HFFc6 (cell line): ENCODE measurements around the gene PCDHGB1. TPM values are rescaled to one million over a fixed set of nuclear protein-coding genes. Genes with fewer than 3 reads are reported as not detected.
"Not testable (repeated sequence)": the region's sequence is repeated elsewhere in the genome, so short reads cannot be mapped to it uniquely, and the experiment has no call there.

Experiments used
- DNase-seq: peaks from one replicate; pipeline ENCODE4 v3.0.0-alpha.2; 2018
- H3K27ac Mint-ChIP-seq: 2 replicates; pipeline ENCODE4 v1.8.0; 2020; ENCODE audit warnings: mild to moderate bottlenecking, mixed read lengths
- H3K27me3 Mint-ChIP-seq: 2 replicates; pipeline ENCODE4 v1.8.0; 2021; ENCODE audit warnings: mild to moderate bottlenecking, moderate library complexity, mixed read lengths; ENCODE audit not compliant: insufficient read depth
- H3K36me3 Mint-ChIP-seq: 2 replicates; pipeline ENCODE4 v1.8.0; 2021; ENCODE audit warnings: low read depth, mixed read lengths
- H3K4me1 Mint-ChIP-seq: 2 replicates; pipeline ENCODE4 v1.8.0; 2020; ENCODE audit warnings: low read depth, mixed read lengths
- H3K4me3 Mint-ChIP-seq: 2 replicates; pipeline ENCODE4 v1.8.0; 2020; ENCODE audit warnings: mild to moderate bottlenecking, moderate library complexity, mixed read lengths
- H3K9me3 Mint-ChIP-seq: 2 replicates; pipeline ENCODE4 v1.8.0; 2020; ENCODE audit warnings: mild to moderate bottlenecking, mixed read lengths
- total RNA-seq, 6 experiments: library from RNA; stranded (reverse); fragmentation: NEBNext Ultra II Directional; extraction: Animal tissue kit (Norgen Biotek cat#: 25700); gene quantifications; 2 replicates in 1 of 6; 3 replicates in 5 of 6; pipeline ENCODE4 v1.2.3, GENCODE V29; 2021
- TF ChIP-seq, protein P1 (sequence below): fragments of 200-600 bp; sonication (generic); IDR thresholded peaks from 2 replicates; pipeline ENCODE4 v1.5.0; 2021; ENCODE audit warnings: antibody characterized with exemption, mild to moderate bottlenecking

The PCDHGB1 gene
- total RNA-seq, 6 experiments from 2014 or later, result 2.6 to 4.5 (median 3.4) TPM

DNA sequence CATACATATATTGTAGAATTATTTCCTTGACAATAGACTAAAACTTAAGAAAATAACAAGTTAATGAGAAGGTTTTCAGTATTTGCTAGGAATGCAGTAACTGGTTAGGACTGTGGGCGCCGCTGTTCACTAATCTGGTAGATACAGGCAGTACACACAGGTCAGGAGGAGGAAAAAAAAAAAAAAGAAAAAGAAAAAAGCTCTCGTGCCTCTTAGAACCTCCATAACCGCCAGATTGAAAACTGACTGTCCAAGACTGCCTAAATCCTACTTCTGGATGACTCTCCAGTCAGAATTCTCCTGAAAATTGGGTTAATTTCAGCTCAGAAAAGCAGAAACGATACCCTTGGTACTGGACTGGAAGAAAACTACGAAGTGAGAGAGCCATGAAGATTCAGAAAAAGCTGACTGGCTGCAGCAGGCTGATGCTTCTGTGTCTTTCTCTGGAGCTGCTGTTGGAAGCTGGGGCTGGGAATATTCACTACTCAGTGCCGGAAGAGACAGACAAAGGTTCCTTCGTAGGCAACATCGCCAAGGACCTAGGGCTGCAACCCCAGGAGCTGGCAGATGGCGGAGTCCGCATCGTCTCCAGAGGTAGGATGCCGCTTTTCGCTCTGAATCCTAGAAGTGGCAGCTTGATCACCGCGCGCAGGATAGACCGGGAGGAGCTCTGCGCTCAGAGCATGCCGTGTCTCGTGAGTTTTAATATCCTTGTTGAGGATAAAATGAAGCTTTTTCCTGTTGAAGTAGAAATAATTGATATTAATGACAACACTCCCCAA, 19.4 kb upstream of the PCDHGB1 start, which contains the start of gene PCDHGA1:
TSS of gene PCDHGA1 (plus strand) at position 216 of the 782 bp plus-strand sequence.
- TF ChIP-seq, protein P1, sequence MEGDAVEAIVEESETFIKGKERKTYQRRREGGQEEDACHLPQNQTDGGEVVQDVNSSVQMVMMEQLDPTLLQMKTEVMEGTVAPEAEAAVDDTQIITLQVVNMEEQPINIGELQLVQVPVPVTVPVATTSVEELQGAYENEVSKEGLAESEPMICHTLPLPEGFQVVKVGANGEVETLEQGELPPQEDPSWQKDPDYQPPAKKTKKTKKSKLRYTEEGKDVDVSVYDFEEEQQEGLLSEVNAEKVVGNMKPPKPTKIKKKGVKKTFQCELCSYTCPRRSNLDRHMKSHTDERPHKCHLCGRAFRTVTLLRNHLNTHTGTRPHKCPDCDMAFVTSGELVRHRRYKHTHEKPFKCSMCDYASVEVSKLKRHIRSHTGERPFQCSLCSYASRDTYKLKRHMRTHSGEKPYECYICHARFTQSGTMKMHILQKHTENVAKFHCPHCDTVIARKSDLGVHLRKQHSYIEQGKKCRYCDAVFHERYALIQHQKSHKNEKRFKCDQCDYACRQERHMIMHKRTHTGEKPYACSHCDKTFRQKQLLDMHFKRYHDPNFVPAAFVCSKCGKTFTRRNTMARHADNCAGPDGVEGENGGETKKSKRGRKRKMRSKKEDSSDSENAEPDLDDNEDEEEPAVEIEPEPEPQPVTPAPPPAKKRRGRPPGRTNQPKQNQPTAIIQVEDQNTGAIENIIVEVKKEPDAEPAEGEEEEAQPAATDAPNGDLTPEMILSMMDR, result peak; percentile 80
- Mint-ChIP-seq H3K9me3 (peaks cover 23% of the 10 kb centered on the region), H3K36me3 (peaks cover 15% of the 10 kb centered on the region), H3K27ac (no peak within 1 kb of the TSS), H3K4me1 (peaks cover 30% of the 10 kb centered on the region), H3K27me3 (peaks cover 2% of the 10 kb centered on the region; the same call in 1 of the 2 replicates), H3K4me3 (peak within 1 kb of the TSS; percentile 69)
- peak; percentile 52 for DNase-seq

DNA sequence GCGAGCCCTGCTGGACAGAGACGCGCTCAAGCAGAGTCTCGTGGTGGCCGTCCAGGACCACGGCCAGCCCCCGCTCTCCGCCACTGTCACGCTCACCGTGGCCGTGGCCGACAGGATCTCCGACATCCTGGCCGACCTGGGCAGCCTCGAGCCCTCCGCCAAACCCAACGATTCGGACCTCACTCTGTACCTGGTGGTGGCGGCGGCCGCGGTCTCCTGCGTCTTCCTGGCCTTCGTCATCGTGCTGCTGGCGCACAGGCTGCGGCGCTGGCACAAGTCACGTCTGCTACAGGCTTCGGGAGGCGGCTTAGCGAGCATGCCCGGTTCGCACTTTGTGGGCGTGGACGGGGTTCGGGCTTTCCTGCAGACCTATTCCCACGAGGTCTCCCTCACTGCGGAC, 17.3 kb upstream of the PCDHGB1 start:
- Mint-ChIP-seq H3K36me3 (peaks cover 15% of the 10 kb centered on the region), H3K9me3 (peaks cover 23% of the 10 kb centered on the region), H3K4me1 (peaks cover 13% of the 10 kb centered on the region)
- not testable (repeated sequence) for H3K4me3 Mint-ChIP-seq, H3K27me3 Mint-ChIP-seq, DNase-seq, H3K27ac Mint-ChIP-seq

DNA sequence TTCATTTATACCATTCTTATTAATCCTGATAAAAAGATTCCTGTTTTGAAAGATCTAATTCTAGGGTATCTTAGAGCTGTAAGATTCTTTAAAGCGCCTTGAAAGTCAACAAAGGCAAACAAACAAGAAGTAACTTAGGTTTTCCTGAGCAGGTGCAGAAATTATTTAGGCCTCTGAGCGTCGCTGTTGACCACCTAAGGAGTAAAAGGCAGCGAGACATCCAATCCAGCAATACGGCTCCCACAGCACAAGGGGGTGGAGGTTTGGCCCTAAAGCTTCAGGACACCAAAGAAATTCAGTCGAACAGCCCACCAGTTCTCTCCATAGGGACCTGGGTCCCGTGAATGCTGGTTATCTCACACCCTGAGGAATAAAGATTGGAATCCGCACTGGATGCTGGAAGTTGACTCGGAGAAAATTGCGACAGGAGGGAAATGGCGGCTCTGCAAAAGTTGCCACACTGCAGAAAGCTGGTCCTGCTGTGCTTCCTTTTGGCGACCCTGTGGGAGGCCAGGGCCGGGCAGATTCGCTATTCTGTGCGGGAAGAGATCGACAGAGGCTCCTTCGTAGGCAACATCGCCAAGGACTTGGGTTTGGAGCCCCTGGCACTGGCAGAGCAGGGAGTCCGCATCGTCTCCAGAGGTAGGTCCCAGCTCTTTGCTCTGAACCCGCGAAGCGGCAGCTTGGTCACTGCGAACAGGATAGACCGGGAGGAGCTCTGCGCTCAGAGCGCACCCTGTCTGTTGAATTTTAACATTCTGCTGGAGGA, 11.2 kb upstream of the PCDHGB1 start, which contains the start of gene PCDHGA2:
TSS of gene PCDHGA2 (plus strand) at position 223 of the 769 bp plus-strand sequence.
- Mint-ChIP-seq H3K36me3 (peaks cover 16% of the 10 kb centered on the region), H3K9me3 (peaks cover 18% of the 10 kb centered on the region), H3K4me3 (peak within 1 kb of the TSS; percentile 65; the same call in 1 of the 2 replicates), H3K4me1 (peaks cover 13% of the 10 kb centered on the region), H3K27ac (no peak within 1 kb of the TSS), H3K27me3 (peaks cover 2% of the 10 kb centered on the region)
- DNase-seq, result peak; percentile 17
- TF ChIP-seq, protein P1, result peak; percentile 72

DNA sequence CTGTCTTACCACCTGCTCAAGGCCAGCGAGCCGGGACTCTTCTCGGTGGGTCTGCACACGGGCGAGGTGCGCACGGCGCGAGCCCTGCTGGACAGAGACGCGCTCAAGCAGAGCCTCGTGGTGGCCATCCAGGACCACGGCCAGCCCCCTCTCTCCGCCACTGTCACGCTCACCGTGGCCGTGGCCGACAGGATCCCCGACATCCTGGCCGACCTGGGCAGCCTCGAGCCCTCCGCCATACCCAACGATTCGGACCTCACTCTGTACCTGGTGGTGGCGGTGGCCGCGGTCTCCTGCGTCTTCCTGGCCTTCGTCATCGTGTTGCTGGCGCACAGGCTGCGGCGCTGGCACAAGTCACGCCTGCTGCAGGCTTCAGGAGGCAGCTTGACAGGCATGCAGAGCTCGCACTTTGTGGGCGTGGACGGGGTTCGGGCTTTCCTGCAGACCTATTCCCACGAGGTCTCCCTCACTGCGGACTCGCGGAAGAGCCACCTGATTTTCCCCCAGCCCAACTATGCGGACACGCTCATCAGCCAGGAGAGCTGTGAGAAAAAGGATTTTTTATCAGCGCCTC, 9.0 kb upstream of the PCDHGB1 start:
- H3K4me3 Mint-ChIP-seq, H3K4me1 Mint-ChIP-seq, DNase-seq, H3K27me3 Mint-ChIP-seq, H3K27ac Mint-ChIP-seq: not testable (repeated sequence)
- Mint-ChIP-seq H3K36me3 (peaks cover 28% of the 10 kb centered on the region), H3K9me3 (peaks cover 36% of the 10 kb centered on the region)

DNA sequence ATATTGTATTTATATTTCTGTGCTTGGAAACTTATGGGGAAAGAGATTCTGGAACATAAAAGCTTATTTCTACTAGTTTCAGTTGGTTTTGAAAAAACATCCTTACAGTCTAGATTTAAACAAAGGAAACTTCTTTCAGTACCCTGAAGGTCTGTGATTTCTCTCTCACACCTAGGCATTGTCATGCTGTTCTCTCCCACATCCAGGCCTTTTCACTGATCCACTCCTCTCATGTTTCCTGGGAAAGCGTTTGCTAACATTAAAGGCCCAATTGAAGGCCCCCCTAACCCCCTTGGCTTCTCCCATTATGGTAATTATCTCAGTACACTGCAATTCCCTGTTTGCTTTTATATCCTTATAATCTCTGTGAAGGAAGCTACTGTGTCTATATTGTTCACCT, 7.1 kb upstream of the PCDHGB1 start:
- Mint-ChIP-seq H3K4me3 (no peak overlapping the region), H3K4me1 (peaks cover 9% of the 10 kb centered on the region), H3K27me3 (no peaks in the 10 kb centered on the region; the same call in 1 of the 2 replicates), H3K9me3 (peaks cover 43% of the 10 kb centered on the region), H3K27ac (no peak overlapping the region), H3K36me3 (peaks cover 33% of the 10 kb centered on the region)
- DNase-seq, result no peak
- TF ChIP-seq, protein P1, result no peak

DNA sequence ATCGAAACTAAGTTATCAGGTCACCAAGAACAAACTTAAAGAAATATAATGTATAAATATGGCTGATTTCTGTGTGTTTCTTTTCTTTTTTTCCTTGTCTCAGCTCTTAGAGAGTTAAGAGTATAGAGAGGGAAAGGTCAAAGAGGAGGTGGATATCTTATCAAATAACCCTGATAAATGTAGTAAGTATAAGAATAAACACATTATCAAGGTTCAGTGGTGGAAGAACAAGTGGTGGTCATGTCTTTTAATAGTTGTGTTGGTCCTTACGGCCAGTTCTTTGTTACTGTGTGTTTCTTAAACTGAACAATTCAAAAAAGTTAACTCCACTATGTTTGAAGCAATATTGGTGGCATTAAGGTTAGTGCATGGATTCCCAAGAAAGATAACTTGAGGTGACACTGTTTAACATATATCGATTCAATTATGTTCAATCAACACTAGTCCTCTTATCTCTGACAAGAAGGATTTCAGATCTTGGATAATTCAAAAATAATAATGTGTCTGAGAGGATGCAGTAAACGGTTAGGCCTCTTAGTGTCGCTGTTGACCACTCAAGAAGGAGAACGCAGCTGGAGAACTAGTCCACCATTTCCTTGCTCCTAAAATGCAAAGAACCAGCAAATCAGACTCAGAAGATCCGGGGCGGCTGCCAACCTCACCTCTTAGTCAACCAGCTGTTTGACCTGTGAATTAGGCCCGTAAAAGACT, 6.5 kb upstream of the PCDHGB1 start, which contains the start of gene PCDHGA3:
TSS of gene PCDHGA3 (plus strand) at position 588 of the 711 bp plus-strand sequence. CDS start 205 bp downstream, outside the sequence.
- Mint-ChIP-seq H3K9me3 (peaks cover 42% of the 10 kb centered on the region), H3K27ac (peak within 1 kb of the TSS; percentile 95), H3K4me3 (peak within 1 kb of the TSS; percentile 91), H3K27me3 (peaks cover under 1% of the 10 kb centered on the region), H3K4me1 (peaks cover 9% of the 10 kb centered on the region), H3K36me3 (peaks cover 33% of the 10 kb centered on the region)
- TF ChIP-seq, protein P1, result peak; percentile 78
- DNase-seq, result peak; percentile 57
